Neutrophil (primary cell): Measurements from ENCODE around the gene PORCN.

Experiments
- H3K27ac ChIP-seq: fragments of 200-600 bp; sonication (generic); 2 replicates; pipeline ENCODE4 v1.5.1; 2016; ENCODE audit warnings: mild to moderate bottlenecking, moderate library complexity
- H3K27me3 ChIP-seq: fragments of 200-600 bp; sonication (generic); 2 replicates; pipeline ENCODE4 v1.6.0; 2016; ENCODE audit warnings: mild to moderate bottlenecking
- H3K36me3 ChIP-seq: fragments of 200-600 bp; sonication (generic); 2 replicates; pipeline ENCODE4 v1.5.1; 2017
- H3K4me1 ChIP-seq, 2 experiments: fragments of 200-600 bp in 1 of 2; sonication (generic) in 1 of 2; 1 replicate in 1 of 2; 2 replicates in 1 of 2; pipeline versions ENCODE4 v1.5.1 to v1.6.1; 2013 to 2016; ENCODE audit warnings: low read depth in 1 of 2, low read length in 1 of 2, mild to moderate bottlenecking in 1 of 2, moderate library complexity in 1 of 2; ENCODE audit not compliant: control insufficient read depth in 1 of 2, insufficient read depth in 1 of 2
- H3K4me3 ChIP-seq, 2 experiments: fragments of 200-600 bp in 1 of 2; sonication (generic) in 1 of 2; 1 replicate in 1 of 2; 2 replicates in 1 of 2; pipeline ENCODE4 v1.5.1; 2013 to 2016; ENCODE audit warnings: low read depth in 1 of 2, low read length in 1 of 2, mild to moderate bottlenecking in 1 of 2, moderate library complexity in 1 of 2
- H3K9me3 ChIP-seq: fragments of 200-600 bp; sonication (generic); 2 replicates; pipeline ENCODE4 v1.5.1; 2016
- TF ChIP-seq, protein P1 (sequence below): fragments of 200-600 bp; sonication (generic); IDR thresholded peaks from 2 replicates; pipeline ENCODE4 v1.5.1; 2016; ENCODE audit warnings: antibody characterized with exemption

Gene PORCN

DNA sequence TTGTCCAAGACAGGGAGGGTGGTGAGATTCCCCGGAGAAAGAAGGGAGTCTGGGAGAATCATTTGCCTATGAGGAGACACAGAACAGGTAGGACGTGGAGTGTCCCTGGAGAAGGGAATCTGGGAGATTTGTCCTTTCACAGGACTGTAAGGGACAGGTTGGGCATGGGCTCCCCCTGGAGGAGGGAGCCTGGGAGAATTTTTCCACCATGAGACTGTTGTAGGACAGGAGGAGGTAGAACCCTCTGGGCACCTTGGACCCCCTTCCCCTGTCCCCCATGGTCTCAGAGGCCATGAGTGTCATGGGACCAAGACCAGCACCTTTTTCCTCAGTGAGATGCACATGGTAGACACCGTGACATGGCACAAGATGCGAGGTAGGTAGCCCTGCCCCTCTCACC lies 2.8 kb downstream of the PORCN start:
- Histone ChIP-seq H3K27ac (no peak overlapping the region), H3K4me3 (no peak overlapping the region), H3K27me3 (no peaks in the 10 kb centered on the region), H3K36me3 (no peaks in the 10 kb centered on the region), H3K4me1 (peaks cover 6 to 7% of the 10 kb centered on the region in 2 experiments), H3K9me3 (no peaks in the 10 kb centered on the region)
- TF ChIP-seq, protein P1, sequence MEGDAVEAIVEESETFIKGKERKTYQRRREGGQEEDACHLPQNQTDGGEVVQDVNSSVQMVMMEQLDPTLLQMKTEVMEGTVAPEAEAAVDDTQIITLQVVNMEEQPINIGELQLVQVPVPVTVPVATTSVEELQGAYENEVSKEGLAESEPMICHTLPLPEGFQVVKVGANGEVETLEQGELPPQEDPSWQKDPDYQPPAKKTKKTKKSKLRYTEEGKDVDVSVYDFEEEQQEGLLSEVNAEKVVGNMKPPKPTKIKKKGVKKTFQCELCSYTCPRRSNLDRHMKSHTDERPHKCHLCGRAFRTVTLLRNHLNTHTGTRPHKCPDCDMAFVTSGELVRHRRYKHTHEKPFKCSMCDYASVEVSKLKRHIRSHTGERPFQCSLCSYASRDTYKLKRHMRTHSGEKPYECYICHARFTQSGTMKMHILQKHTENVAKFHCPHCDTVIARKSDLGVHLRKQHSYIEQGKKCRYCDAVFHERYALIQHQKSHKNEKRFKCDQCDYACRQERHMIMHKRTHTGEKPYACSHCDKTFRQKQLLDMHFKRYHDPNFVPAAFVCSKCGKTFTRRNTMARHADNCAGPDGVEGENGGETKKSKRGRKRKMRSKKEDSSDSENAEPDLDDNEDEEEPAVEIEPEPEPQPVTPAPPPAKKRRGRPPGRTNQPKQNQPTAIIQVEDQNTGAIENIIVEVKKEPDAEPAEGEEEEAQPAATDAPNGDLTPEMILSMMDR, result no peak

DNA sequence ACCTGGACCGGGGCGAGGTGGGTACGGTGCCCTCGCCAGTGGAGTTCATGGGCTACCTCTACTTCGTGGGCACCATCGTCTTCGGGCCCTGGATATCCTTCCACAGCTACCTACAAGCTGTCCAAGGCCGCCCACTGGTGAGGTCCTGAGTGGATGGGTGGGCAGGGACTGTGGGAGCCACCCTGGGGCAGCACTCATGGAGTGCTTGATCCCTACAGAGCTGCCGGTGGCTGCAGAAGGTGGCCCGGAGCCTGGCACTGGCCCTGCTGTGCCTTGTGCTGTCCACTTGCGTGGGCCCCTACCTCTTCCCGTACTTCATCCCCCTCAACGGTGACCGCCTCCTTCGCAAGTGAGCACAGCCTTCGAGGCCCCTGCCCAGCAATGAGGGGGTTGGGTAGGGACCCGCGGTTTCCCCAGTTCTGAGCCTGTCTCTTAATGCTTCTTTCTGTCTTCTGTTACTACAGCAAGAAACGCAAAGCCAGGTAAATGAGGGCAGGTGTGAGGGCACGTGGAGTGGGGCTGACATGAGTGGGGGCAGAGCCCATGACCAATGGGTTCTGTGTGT lies 3.7 kb downstream of the PORCN start:
- TF ChIP-seq, protein P1, result no peak
- Histone ChIP-seq H3K27me3 (no peaks in the 10 kb centered on the region), H3K36me3 (no peaks in the 10 kb centered on the region), H3K9me3 (no peaks in the 10 kb centered on the region), H3K4me3 (no peak overlapping the region), H3K27ac (no peak overlapping the region), H3K4me1 (peaks cover 6 to 7% of the 10 kb centered on the region in 2 experiments)

DNA sequence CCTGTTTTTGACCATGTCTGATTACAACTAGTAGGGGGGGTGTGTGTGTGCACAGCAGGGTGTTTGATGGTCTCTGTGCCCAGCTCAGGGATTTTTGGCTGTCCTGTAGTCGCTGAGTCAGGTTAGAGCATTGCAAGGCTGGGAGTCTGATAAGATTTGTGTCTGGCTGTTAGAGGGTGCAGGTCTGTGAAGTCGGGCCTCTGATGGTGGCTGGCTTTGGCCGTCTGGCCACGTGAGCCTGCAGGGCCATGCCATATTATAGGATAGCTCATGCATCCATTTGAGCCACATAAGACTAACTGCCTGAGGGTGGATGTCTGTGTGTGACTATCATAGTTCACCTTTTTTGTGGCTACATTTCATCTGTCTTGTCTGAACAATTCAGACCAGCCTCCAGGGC lies 4.9 kb downstream of the PORCN start:
- Histone ChIP-seq H3K27me3 (no peaks in the 10 kb centered on the region), H3K36me3 (no peaks in the 10 kb centered on the region), H3K4me3 (no peak overlapping the region), H3K4me1 (peaks cover 6 to 7% of the 10 kb centered on the region in 2 experiments), H3K9me3 (no peaks in the 10 kb centered on the region), H3K27ac (no peak overlapping the region)
- TF ChIP-seq, protein P1, result no peak

DNA sequence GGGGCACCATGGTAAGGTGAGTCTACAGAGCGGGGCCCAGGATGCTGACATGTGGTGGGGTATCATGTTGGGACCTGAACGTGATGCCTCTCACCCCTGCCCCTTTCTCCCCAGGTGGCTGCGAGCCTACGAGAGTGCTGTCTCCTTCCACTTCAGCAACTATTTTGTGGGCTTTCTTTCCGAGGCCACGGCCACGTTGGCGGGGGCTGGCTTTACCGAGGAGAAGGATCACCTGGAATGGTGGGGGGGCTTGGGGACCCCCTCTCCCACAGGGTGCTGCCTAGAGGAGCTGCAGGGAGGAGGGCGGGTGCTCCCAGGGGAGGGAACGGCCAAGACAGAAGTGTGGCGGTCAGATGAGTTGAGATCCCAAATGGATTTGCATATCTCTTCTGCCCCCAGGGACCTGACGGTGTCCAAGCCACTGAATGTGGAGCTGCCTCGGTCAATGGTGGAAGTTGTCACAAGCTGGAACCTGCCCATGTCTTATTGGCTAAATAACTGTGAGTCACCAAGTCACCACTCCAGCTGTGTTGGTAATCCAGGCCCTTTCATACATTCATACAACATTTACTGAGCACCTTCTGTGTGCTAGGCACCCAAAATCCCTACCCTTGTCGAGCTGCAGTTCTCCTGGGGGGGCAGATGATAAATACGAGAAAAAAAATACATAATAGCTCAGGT lies 5.5 kb downstream of the PORCN start:
- Histone ChIP-seq H3K4me1 (peaks cover 4 to 5% of the 10 kb centered on the region in 2 experiments), H3K36me3 (no peaks in the 10 kb centered on the region), H3K4me3 (no peak overlapping the region), H3K27ac (no peak overlapping the region), H3K9me3 (no peaks in the 10 kb centered on the region), H3K27me3 (no peaks in the 10 kb centered on the region)
- TF ChIP-seq, protein P1, result no peak

DNA sequence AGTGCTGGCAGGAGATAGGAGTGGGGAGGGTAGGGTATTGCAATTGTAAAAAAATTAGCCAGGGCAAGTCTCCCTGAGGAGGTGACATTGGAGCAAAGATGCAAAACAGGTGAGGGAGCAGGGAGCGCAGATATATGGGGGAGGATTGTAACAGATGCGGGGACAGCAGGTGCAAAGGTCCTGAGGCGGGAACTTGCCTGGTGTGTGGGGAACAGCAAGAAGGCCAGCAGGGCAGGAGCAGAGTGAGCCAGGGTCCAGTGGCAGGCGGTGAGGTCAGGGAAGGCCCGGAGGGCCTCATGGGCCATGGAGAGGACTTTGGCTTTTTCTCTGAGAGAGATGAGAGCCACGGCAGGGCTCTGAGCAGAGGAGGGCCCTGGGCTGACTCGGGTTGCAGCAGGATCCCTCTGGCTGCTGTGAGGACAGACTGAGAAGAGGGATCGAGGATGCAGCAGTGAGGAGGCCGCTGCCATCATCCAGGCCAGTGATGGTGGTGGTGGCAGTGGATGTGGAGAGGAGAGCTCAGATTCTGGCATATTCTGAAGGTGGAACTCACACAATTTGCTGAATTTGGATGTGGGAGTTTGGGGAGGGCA lies 6.2 kb downstream of the PORCN start:
- Histone ChIP-seq H3K4me1 (peaks cover 0 to 3% of the 10 kb centered on the region in 2 experiments), H3K27me3 (no peaks in the 10 kb centered on the region), H3K36me3 (no peaks in the 10 kb centered on the region), H3K4me3 (no peak overlapping the region), H3K27ac (no peak overlapping the region), H3K9me3 (no peaks in the 10 kb centered on the region)
- TF ChIP-seq, protein P1, result no peak
